Activated T-cell treated with anti-CD3 and anti-CD28 coated beads, Interleukin-2, amount 50 U/mL, for 48 hours (primary cell): ENCODE measurements around the gene ARRDC1.

Experiments
- DNase-seq, 2 experiments: peaks; one replicate each; pipeline ENCODE4 v3.0.0-alpha.2; 2020

The ARRDC1 gene

GRCh38 chr9:137640862-137641261 is 35.4 kb downstream of the ARRDC1 start:
- DNase-seq: no peak

- DNase-seq: no peak
Measured at GRCh38 chr9:137642118-137642601, 36.7 kb downstream of the ARRDC1 start.

- DNase-seq: no peak
Measured at GRCh38 chr9:137642892-137643291, 37.4 kb downstream of the ARRDC1 start.

- no peak for DNase-seq
Measured at GRCh38 chr9:137643921-137644320, 38.4 kb downstream of the ARRDC1 start.

DNA sequence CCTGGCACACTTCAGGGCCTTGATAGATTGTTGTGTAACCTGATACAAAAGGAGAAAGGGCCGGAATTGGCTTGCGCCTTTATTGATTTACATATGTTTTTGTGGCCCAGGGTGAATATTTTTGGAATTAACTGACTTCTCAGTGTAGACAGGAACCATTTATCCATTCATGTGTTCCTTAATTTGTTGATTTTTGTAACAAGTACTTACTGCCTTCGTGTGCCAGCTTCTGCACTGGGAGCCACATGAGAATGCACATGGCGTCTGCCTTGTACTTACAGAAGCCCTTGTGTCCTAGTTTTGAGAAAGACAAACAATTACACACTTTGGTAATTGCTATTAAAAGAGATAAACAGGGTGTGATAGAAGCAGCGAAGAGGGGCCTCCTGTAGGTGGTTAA is 39.7 kb downstream of the ARRDC1 start:
- DNase-seq: no peak

- DNase-seq: no peak
Measured at GRCh38 chr9:137646341-137646740, 40.9 kb downstream of the ARRDC1 start.

- no peak for DNase-seq
Measured at GRCh38 chr9:137647096-137647714, 41.7 kb downstream of the ARRDC1 start.

- DNase-seq: no peak
Measured at GRCh38 chr9:137648396-137648795, 42.9 kb downstream of the ARRDC1 start.

DNA sequence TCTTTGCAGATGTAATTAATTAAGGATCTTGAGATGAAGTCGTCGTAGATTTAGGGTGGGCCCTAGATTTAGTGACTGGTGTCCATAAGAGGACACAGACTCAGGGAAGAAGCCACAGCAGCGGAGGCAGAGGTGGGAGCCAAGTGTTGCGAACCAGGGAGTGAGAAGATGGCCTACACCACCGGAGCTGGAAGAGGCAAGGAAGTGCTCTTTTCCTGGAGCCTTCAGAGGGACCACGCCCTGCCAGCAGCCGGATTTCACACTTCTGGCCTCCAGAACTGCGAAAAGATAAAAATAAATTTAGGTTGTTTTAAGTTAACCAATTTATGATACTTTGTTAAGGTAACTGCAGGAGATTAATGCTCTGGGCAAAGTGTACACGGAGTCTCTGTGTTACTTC is 44.1 kb downstream of the ARRDC1 start:
- DNase-seq: no peak

DNA sequence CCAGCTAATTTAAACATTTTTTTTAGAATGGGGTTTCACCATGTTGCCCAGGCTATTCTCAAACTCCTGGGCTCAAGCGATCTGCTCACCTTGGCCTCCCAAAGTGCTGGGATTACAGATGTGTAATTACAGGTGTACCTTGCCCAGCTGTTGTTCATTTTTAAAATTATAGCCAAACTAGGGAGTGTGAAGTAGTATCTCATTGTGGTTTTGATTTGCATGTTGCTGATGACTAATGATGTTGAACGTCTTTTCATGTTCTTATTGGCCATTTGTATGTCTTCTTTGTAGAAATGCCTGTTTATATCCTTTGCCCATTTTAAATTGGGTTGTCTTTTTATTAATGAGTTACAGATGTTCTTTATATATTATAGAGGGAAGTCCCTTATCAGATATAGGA is 44.8 kb downstream of the ARRDC1 start:
- DNase-seq: no peak

GRCh38 chr9:137650779-137651178 is 45.3 kb downstream of the ARRDC1 start:
- DNase-seq: no peak

GRCh38 chr9:137656416-137656815 is 50.9 kb downstream of the ARRDC1 start:
- no peak for DNase-seq

DNA sequence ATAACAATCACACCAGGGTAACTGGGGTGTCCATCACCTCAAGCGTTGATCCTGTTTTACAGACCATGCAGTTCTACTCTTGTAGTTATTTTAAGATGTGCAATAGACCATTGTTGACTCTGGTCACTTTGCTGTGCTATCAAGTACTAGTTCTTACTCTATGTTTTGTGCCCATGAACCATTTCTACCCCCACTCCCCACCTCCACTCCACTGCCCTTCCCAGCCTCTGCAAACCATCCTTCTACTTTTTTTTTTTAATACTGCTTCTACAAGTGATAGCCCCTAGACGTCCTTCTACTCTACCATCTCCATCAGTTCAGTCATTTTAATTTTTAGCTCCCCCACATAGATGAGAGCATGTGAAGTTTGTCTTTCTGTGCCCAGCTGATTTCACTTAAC is 52.1 kb downstream of the ARRDC1 start:
- no peak for DNase-seq

GRCh38 chr9:137658781-137659180 is 53.3 kb downstream of the ARRDC1 start:
- DNase-seq: no peak

DNA sequence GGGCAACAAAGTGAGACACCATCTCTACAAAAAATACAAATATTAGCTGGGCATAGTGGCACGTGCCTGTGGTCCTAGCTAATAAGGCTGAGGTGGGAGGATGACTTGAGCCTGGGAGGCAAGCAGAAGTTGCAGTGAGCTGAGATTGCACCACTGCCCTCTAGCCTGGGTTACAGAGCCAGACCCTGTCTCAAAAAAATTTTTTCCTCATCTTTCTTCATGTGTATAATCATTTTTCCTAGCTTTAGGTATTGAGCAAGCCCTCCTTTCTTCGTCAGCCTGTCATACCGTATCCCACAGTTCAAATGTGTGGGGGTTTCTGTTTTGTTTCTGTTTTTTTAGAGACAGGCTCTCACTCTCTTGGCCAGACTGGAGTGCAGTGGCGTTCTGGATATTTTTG is 54.7 kb downstream of the ARRDC1 start:
- DNase-seq: no peak

DNA sequence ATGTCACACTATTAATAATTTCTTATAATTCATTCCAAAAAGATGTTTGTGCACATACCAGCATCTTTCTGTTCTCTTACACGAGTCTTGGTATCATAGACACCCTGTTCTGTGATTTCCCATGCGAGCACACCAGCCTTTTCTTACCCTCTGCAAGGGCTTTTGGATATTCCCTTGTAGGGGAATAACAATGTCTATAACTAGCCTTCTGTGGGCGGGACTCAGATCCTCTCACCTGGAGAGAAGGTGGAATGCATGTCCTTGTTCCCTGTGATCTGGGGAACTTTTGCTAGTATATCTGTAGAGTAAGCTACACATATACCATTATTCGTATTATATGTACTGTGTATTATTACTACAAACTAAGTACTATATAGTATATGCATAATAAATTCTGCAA is 58.1 kb downstream of the ARRDC1 start:
- DNase-seq: no peak

- no peak for DNase-seq
Measured at GRCh38 chr9:137664676-137665075, 59.2 kb downstream of the ARRDC1 start.
